HEK293 (cell line): ENCODE data around the gene MCHR1.

Experiments used
- CTCF ChIA-PET: fragments of 350-600 bp; formaldehyde crosslinking; extraction: SDS; loops from one replicate; lab custom pipeline; 2021; ENCODE audit warnings: antibody characterized with exemption; lab: Yijun Ruan, JAX
- POLR2A ChIA-PET: fragments of 300-600 bp; formaldehyde crosslinking; extraction: SDS; loops from one replicate; lab custom pipeline; 2020; ENCODE audit warnings: antibody characterized with exemption, inconsistent platforms; lab: Yijun Ruan, JAX
- H3K27ac ChIP-seq: fragments of 200-500 bp; sonication (Bioruptor generic); 2 replicates; pipeline ENCODE4 v1.5.1; 2014; ENCODE audit warnings: low read depth, low read length, control low read depth, inconsistent platforms; ENCODE audit errors: extremely low read depth
- H3K36me3 ChIP-seq, 2 experiments: fragments of 200-500 bp in 1 of 2; sonication (Bioruptor generic) in 1 of 2; 1 replicate in 1 of 2; 2 replicates in 1 of 2; pipeline ENCODE4 v1.5.1; 2014 to 2017; ENCODE audit warnings: inconsistent platforms in 2 of 2, low read length in 2 of 2; ENCODE audit not compliant: control insufficient read depth in 2 of 2, insufficient read depth in 1 of 2
- H3K4me1 ChIP-seq: fragments of 200-500 bp; sonication (Bioruptor generic); 2 replicates; pipeline ENCODE4 v1.5.1; 2014; ENCODE audit warnings: mild to moderate bottlenecking, low read length, inconsistent platforms; ENCODE audit not compliant: control insufficient read depth, insufficient read depth
- H3K4me3 ChIP-seq: 2 replicates; pipeline ENCODE4 v1.5.1; 2011; ENCODE audit warnings: low read depth, mild to moderate bottlenecking, control low read depth, low read length, moderate library complexity
- H3K9me3 ChIP-seq: fragments of 200-500 bp; sonication (Bioruptor generic); 2 replicates; pipeline ENCODE4 v1.5.1; 2014; ENCODE audit warnings: low read depth, low read length, inconsistent platforms; ENCODE audit not compliant: control insufficient read depth, insufficient read depth
- BCL11A ChIP-seq: fragments of 450-650 bp; formaldehyde crosslinking; IDR thresholded peaks from 2 replicates; pipeline ENCODE4 v1.5.1; 2016; ENCODE audit warnings: low read depth, missing biosample characterization, missing genetic modification characterization
- FEZF1 ChIP-seq: fragments of 450-650 bp; formaldehyde crosslinking; IDR thresholded peaks from 2 replicates; pipeline ENCODE4 v1.5.1; 2016; ENCODE audit warnings: missing biosample characterization, missing genetic modification characterization
- KLF8 ChIP-seq: fragments of 450-650 bp; formaldehyde crosslinking; IDR thresholded peaks from 2 replicates; pipeline ENCODE4 v1.5.1; 2016; ENCODE audit warnings: missing biosample characterization, missing genetic modification characterization
- KLF9 ChIP-seq: fragments of 450-650 bp; formaldehyde crosslinking; IDR thresholded peaks from 2 replicates; pipeline ENCODE4 v1.5.1; 2016; ENCODE audit warnings: missing biosample characterization, missing genetic modification characterization, low read depth
- SETDB1 ChIP-seq: IDR thresholded peaks from one replicate; pipeline ENCODE4 v1.6.1; 2017; ENCODE audit warnings: mild to moderate bottlenecking, low read length, moderate library complexity, mixed read lengths; ENCODE audit not compliant: insufficient read length
- SP7 ChIP-seq: fragments of 450-650 bp; formaldehyde crosslinking; IDR thresholded peaks from 2 replicates; pipeline ENCODE4 v1.5.1; 2016; ENCODE audit warnings: missing biosample characterization, missing genetic modification characterization
- TRIM28 ChIP-seq: IDR thresholded peaks from 2 replicates; pipeline ENCODE4 v1.6.1; 2011; ENCODE audit warnings: low read length, control low read depth, borderline replicate concordance
- WT1 ChIP-seq: fragments of 450-650 bp; formaldehyde crosslinking; IDR thresholded peaks from 2 replicates; pipeline ENCODE4 v1.5.1; 2016; ENCODE audit warnings: missing biosample characterization, missing genetic modification characterization
- ZEB2 ChIP-seq: fragments of 450-650 bp; formaldehyde crosslinking; IDR thresholded peaks from 2 replicates; pipeline ENCODE4 v1.5.1; 2016; ENCODE audit warnings: missing biosample characterization, missing genetic modification characterization
- ZFHX2 ChIP-seq: fragments of 450-650 bp; formaldehyde crosslinking; conservative IDR thresholded peaks from 2 replicates; pipeline ENCODE4 v1.5.1; 2016; ENCODE audit warnings: missing biosample characterization, missing genetic modification characterization
- ZFP37 ChIP-seq: fragments of 450-650 bp; formaldehyde crosslinking; IDR thresholded peaks from 2 replicates; pipeline ENCODE4 v1.5.1; 2016; ENCODE audit warnings: missing biosample characterization, missing genetic modification characterization
- ZNF121 ChIP-seq: fragments of 450-650 bp; formaldehyde crosslinking; IDR thresholded peaks from 2 replicates; pipeline ENCODE4 v1.5.1; 2016; ENCODE audit warnings: missing biosample characterization, missing genetic modification characterization
- ZNF23 ChIP-seq: fragments of 450-650 bp; formaldehyde crosslinking; IDR thresholded peaks from 2 replicates; pipeline ENCODE4 v1.5.1; 2016; ENCODE audit warnings: missing biosample characterization, missing genetic modification characterization, borderline replicate concordance
- ZNF501 ChIP-seq: fragments of 450-650 bp; formaldehyde crosslinking; IDR thresholded peaks from 2 replicates; pipeline ENCODE4 v1.5.1; 2016; ENCODE audit warnings: missing biosample characterization, missing genetic modification characterization
- ZNF600 ChIP-seq: fragments of 450-650 bp; formaldehyde crosslinking; IDR thresholded peaks from 2 replicates; pipeline ENCODE4 v1.5.1; 2016; ENCODE audit warnings: missing biosample characterization, missing genetic modification characterization
- ZNF629 ChIP-seq: fragments of 450-650 bp; formaldehyde crosslinking; IDR thresholded peaks from 2 replicates; pipeline ENCODE4 v1.5.1; 2017; ENCODE audit warnings: missing biosample characterization, missing genetic modification characterization
- TF ChIP-seq, protein P1 (sequence below): fragments of 450-650 bp; formaldehyde crosslinking; IDR thresholded peaks from 2 replicates; pipeline ENCODE4 v1.5.1; 2017; ENCODE audit warnings: missing biosample characterization, missing genetic modification characterization
- TF ChIP-seq, protein P2 (sequence below): fragments of 450-650 bp; formaldehyde crosslinking; IDR thresholded peaks from 2 replicates; pipeline ENCODE4 v1.5.1; 2017; ENCODE audit warnings: missing biosample characterization, missing genetic modification characterization
- TF ChIP-seq, protein P3 (sequence below): fragments of 450-650 bp; formaldehyde crosslinking; IDR thresholded peaks from 2 replicates; pipeline ENCODE4; 2016; ENCODE audit warnings: missing biosample characterization, missing genetic modification characterization
- TF ChIP-seq, protein P4 (sequence below): fragments of 450-650 bp; formaldehyde crosslinking; IDR thresholded peaks from 2 replicates; pipeline ENCODE4 v1.5.1; 2017; ENCODE audit warnings: missing biosample characterization, missing genetic modification characterization
- TF ChIP-seq, protein P5 (sequence below): sonication (generic); formaldehyde crosslinking; IDR thresholded peaks from 2 replicates; pipeline ENCODE4 v1.8.1; 2022; ENCODE audit warnings: mild to moderate bottlenecking, moderate library complexity, missing genetic modification reagents
- TF ChIP-seq, protein P6 (sequence below): fragments of 450-650 bp; formaldehyde crosslinking; IDR thresholded peaks from 2 replicates; pipeline ENCODE4 v1.5.1; 2016; ENCODE audit warnings: missing biosample characterization, missing genetic modification characterization

The MCHR1 gene

DNA sequence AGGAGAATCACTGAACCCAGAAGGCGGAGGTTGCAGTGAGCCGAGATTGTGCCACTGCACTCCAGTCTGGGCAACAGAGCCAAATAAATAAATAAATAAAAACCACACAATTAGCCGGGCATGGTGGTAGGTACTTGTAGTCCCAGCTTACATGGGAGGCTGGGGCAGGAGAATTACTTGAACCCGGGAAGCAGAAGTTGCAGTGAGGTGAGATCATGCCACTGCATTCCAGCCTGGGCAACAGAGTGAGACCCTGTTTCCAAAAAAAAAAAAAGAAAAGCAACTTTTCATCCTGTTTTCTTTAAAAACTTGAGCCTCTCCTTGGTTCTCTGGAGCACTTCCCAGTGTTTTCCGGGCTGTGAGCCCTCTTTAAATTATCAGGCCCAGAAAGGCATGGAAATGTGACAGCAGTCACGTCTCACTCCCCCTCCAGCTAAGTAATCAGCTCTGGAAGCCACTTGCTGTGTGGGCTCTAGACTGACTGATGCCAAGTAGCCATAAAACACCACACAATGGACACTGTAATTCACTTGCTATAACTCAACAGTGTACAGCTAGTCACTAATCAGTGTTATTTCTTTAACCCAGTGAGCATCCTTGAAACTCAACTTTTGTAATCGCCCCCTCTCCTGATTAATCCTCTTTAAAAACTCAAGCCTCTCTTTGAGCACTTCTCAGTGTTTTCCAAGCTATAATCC lies 13.0 kb upstream of the MCHR1 start (continued):
- TF ChIP-seq, protein P1, sequence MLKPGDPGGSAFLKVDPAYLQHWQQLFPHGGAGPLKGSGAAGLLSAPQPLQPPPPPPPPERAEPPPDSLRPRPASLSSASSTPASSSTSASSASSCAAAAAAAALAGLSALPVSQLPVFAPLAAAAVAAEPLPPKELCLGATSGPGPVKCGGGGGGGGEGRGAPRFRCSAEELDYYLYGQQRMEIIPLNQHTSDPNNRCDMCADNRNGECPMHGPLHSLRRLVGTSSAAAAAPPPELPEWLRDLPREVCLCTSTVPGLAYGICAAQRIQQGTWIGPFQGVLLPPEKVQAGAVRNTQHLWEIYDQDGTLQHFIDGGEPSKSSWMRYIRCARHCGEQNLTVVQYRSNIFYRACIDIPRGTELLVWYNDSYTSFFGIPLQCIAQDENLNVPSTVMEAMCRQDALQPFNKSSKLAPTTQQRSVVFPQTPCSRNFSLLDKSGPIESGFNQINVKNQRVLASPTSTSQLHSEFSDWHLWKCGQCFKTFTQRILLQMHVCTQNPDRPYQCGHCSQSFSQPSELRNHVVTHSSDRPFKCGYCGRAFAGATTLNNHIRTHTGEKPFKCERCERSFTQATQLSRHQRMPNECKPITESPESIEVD (tag by site-specific recombination): peak; percentile 83
- TF ChIP-seq, protein P2, sequence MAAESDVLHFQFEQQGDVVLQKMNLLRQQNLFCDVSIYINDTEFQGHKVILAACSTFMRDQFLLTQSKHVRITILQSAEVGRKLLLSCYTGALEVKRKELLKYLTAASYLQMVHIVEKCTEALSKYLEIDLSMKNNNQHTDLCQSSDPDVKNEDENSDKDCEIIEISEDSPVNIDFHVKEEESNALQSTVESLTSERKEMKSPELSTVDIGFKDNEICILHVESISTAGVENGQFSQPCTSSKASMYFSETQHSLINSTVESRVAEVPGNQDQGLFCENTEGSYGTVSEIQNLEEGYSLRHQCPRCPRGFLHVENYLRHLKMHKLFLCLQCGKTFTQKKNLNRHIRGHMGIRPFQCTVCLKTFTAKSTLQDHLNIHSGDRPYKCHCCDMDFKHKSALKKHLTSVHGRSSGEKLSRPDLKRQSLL: peak; percentile 45; the same call in 1 of the 2 replicates
- TF ChIP-seq BCL11A (tag by site-specific recombination) (no peak), KLF8 (no peak), ZNF629 (tag by site-specific recombination) (0 out of 2 replicates have a peak, but pooled peaks have one; percentile 17), ZNF121 (tag by site-specific recombination) (peak; percentile 83), ZFP37 (tag by site-specific recombination) (no peak), WT1 (tag by site-specific recombination) (no peak), SP7 (tag by site-specific recombination) (peak; percentile 82), ZNF501 (no peak), ZNF23 (tag by site-specific recombination) (no peak), ZFHX2 (0 out of 2 replicates have a peak, but pooled peaks have one; percentile 24), ZNF600 (tag by site-specific recombination) (no peak), FEZF1 (tag by site-specific recombination) (peak; percentile 37; the same call in 1 of the 2 replicates), ZEB2 (tag by site-specific recombination) (peak; percentile 51; the same call in 1 of the 2 replicates)
- TF ChIP-seq, protein P3, sequence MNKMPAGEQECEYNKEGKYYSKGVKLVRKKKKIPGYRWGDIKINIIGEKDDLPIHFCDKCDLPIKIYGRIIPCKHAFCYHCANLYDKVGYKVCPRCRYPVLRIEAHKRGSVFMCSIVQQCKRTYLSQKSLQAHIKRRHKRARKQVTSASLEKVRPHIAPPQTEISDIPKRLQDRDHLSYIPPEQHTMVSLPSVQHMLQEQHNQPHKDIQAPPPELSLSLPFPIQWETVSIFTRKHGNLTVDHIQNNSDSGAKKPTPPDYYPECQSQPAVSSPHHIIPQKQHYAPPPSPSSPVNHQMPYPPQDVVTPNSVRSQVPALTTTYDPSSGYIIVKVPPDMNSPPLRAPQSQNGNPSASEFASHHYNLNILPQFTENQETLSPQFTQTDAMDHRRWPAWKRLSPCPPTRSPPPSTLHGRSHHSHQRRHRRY (tag by site-specific recombination): no peak
- TF ChIP-seq, protein P4, sequence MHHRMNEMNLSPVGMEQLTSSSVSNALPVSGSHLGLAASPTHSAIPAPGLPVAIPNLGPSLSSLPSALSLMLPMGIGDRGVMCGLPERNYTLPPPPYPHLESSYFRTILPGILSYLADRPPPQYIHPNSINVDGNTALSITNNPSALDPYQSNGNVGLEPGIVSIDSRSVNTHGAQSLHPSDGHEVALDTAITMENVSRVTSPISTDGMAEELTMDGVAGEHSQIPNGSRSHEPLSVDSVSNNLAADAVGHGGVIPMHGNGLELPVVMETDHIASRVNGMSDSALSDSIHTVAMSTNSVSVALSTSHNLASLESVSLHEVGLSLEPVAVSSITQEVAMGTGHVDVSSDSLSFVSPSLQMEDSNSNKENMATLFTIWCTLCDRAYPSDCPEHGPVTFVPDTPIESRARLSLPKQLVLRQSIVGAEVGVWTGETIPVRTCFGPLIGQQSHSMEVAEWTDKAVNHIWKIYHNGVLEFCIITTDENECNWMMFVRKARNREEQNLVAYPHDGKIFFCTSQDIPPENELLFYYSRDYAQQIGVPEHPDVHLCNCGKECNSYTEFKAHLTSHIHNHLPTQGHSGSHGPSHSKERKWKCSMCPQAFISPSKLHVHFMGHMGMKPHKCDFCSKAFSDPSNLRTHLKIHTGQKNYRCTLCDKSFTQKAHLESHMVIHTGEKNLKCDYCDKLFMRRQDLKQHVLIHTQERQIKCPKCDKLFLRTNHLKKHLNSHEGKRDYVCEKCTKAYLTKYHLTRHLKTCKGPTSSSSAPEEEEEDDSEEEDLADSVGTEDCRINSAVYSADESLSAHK (tag by site-specific recombination): peak; percentile 97

DNA sequence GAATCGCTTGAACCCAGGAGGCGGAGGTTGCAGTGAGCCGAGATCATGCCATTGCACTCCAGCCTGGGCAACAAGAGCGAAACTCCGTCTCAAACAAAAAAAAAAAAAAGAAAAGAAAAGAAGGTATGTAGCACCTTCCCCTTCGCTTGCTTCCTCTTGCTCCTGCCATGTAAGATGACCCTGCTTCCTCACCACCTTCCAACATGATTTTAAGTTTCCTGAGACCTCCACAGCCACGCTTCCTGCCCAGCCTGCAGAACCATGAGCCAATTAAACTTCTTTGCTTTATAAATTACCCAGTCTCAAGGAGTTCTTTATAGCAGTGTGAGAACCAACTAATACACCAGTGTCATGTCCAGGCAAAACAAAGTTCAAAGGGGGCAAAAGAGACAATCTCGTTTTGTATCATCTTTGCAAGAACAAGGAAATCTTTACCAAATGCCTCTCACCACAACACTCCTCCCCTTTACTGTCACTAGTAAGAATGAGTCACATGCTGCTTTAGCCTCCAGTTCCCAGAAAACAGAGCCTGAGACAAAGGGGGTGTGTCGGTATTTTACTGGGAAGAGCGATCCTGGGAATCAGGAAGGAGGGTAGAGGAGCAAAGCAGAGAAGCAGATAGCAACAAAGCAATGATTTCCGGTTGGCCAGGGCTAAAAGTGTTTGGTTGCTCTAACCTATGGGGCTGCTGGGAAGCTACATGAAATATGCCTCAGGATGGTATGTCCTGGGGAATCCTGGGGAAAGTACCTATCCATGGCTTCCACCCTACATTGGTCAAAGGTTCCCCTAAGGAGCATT lies 10.5 kb upstream of the MCHR1 start:
- no peak overlapping the region for H3K27ac ChIP-seq
- TF ChIP-seq SETDB1 (peak; percentile 42), KLF9 (tag by site-specific recombination) (peak; percentile 51; the same call in 1 of the 2 replicates), ZNF23 (tag by site-specific recombination) (no peak), TRIM28 (peak; percentile 38; the same call in 1 of the 2 replicates)
- TF ChIP-seq, protein P5, sequence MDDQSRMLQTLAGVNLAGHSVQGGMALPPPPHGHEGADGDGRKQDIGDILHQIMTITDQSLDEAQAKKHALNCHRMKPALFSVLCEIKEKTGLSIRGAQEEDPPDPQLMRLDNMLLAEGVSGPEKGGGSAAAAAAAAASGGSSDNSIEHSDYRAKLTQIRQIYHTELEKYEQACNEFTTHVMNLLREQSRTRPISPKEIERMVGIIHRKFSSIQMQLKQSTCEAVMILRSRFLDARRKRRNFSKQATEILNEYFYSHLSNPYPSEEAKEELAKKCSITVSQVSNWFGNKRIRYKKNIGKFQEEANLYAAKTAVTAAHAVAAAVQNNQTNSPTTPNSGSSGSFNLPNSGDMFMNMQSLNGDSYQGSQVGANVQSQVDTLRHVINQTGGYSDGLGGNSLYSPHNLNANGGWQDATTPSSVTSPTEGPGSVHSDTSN (CRISPR knock-in tag): no peak
- TF ChIP-seq, protein P6, sequence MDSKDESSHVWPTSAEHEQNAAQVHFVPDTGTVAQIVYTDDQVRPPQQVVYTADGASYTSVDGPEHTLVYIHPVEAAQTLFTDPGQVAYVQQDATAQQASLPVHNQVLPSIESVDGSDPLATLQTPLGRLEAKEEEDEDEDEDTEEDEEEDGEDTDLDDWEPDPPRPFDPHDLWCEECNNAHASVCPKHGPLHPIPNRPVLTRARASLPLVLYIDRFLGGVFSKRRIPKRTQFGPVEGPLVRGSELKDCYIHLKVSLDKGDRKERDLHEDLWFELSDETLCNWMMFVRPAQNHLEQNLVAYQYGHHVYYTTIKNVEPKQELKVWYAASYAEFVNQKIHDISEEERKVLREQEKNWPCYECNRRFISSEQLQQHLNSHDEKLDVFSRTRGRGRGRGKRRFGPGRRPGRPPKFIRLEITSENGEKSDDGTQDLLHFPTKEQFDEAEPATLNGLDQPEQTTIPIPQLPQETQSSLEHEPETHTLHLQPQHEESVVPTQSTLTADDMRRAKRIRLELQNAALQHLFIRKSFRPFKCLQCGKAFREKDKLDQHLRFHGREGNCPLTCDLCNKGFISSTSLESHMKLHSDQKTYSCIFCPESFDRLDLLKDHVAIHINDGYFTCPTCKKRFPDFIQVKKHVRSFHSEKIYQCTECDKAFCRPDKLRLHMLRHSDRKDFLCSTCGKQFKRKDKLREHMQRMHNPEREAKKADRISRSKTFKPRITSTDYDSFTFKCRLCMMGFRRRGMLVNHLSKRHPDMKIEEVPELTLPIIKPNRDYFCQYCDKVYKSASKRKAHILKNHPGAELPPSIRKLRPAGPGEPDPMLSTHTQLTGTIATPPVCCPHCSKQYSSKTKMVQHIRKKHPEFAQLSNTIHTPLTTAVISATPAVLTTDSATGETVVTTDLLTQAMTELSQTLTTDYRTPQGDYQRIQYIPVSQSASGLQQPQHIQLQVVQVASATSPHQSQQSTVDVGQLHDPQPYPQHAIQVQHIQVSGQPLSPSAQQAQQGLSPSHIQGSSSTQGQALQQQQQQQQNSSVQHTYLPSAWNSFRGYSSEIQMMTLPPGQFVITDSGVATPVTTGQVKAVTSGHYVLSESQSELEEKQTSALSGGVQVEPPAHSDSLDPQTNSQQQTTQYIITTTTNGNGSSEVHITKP (tag by site-specific recombination): 0 out of 2 replicates have a peak, but pooled peaks have one; percentile 19
- H3K4me1 ChIP-seq: no peaks in the 10 kb centered on the region; the same call in 1 of the 2 replicates
- CTCF ChIA-PET: interaction anchor here (2.1 kb wide), 1 partner anchor 14 kb away, joined by 8 read pairs; no protein-coding TSS in a partner anchor
- H3K9me3 ChIP-seq: no peaks in the 10 kb centered on the region
- POLR2A ChIA-PET: interaction anchor here (0.6 kb wide), 1 partner anchor 185 kb away, joined by 3 read pairs; no protein-coding TSS in a partner anchor
- H3K36me3 ChIP-seq: no peaks in the 10 kb centered on the region
- H3K4me3 ChIP-seq: no peak overlapping the region
